A549 (cell line): ENCODE measurements around the gene PARP1.

Experiments
- CTCF ChIP-seq: fragments of >200 bp; sonication (Bioruptor Twin); formaldehyde crosslinking; IDR thresholded peaks from 3 replicates; pipeline ENCODE4 v1.5.1; 2016
- EP300 ChIP-seq, 2 experiments: fragments of >200 bp; sonication (Bioruptor Twin); formaldehyde crosslinking; IDR thresholded peaks; 2 replicates in 1 of 2; 3 replicates in 1 of 2; pipeline ENCODE4 v1.6.1; 2016 to 2017
- SREBF2 ChIP-seq: fragments of 450-650 bp; IDR thresholded peaks from 2 replicates; pipeline ENCODE4 v1.6.1; 2014; ENCODE audit warnings: mild to moderate bottlenecking, moderate library complexity

- TF ChIP-seq SREBF2 (no peak), EP300 (IDR thresholded peaks at IDR 0.05) (no peak), CTCF (no peak)
Measured at GRCh38 chr1:226349081-226349480, 58.8 kb downstream of the PARP1 start.
